Aorta (tissue), 5 donors: ENCODE measurements around the gene C5orf15. TPM values are rescaled to one million over a fixed set of nuclear protein-coding genes. Genes with fewer than 3 reads are reported as not detected.

Experiments
- ATAC-seq: fragments of 200-7000 bp; cut with Tn5 transposase; one replicate; pipeline ENCODE4 v1.9.1; 2022; ENCODE audit warnings: moderate library complexity; ENCODE audit not compliant: low FRiP score
- DNase-seq, 2 donors: peaks; one replicate each; pipeline ENCODE4 v3.0.0-alpha.2; 2020
- H3K27ac ChIP-seq, 2 donors: one replicate each; pipeline ENCODE4 v1.5.1; 2013; ENCODE audit warnings: low read length in 2 of 2, mild to moderate bottlenecking in 2 of 2, moderate library complexity in 2 of 2, control low read depth in 1 of 2, inconsistent platforms in 1 of 2, low read depth in 1 of 2
- H3K27me3 ChIP-seq, 2 donors: one replicate each; pipeline ENCODE4 v1.6.1; 2013; ENCODE audit warnings: control low read depth in 1 of 2, low read length in 1 of 2, mild to moderate bottlenecking in 1 of 2, moderate library complexity in 1 of 2; ENCODE audit not compliant: insufficient read depth in 2 of 2, control insufficient read depth in 1 of 2
- H3K36me3 ChIP-seq, 2 donors: one replicate each; pipeline ENCODE4 v1.6.1; 2013; ENCODE audit warnings: control low read depth in 1 of 2, low read length in 1 of 2, mild to moderate bottlenecking in 1 of 2; ENCODE audit not compliant: insufficient read depth in 2 of 2, control insufficient read depth in 1 of 2
- H3K4me1 ChIP-seq, 2 donors: one replicate each; pipeline ENCODE4 v1.6.1; 2013; ENCODE audit warnings: low read length in 2 of 2, control low read depth in 1 of 2, mild to moderate bottlenecking in 1 of 2, moderate library complexity in 1 of 2; ENCODE audit not compliant: insufficient read depth in 2 of 2, control insufficient read depth in 1 of 2
- H3K4me3 ChIP-seq, 2 donors: one replicate each; pipeline ENCODE4 v1.5.1; 2013; ENCODE audit warnings: low read length in 2 of 2, control low read depth in 1 of 2, mild to moderate bottlenecking in 1 of 2
- H3K9me3 ChIP-seq: one replicate; pipeline ENCODE4 v1.6.1; 2013; ENCODE audit warnings: mild to moderate bottlenecking, low read length; ENCODE audit not compliant: control insufficient read depth
- WGBS, 2 donors: extraction: QIAGEN DNeasy Blood & Tissue Kit; methylation state at CpG; one replicate each; pipeline ENCODE4 v1.1.7; 2013; 5-methylcytosine and 5-hydroxymethylcytosine counted together
- intact Hi-C, 2 donors: fragments of 100-400 bp; cut with DNase I; formaldehyde crosslinking; loops; one replicate each; pipeline versions ENCODE4 v1.14.2 to v1.15.0; 2022
- polyA plus RNA-seq, 2 donors: library from polyadenylated mRNA; stranded (reverse); fragments of 200-250 nt; gene quantifications; one replicate each; pipeline ENCODE4 v1.2.3, GENCODE V29; 2013
- total RNA-seq, 2 donors: library from RNA; stranded (reverse); fragmentation: NEBNext Ultra II Directional; extraction: Animal tissue kit (Norgen Biotek cat#: 25700); gene quantifications; one replicate each; pipeline ENCODE4 v1.2.1, GENCODE V29; 2021
- donor health status: healthy with polysubstance abuse.
- donor health status: Bipolar disorder and iron deficiency.
- donor health status: DM: no; HTN: no; CAD: no.
- donor health status: DM: no; HTN: no; CAD: no.
- donor health status: DM: yes; HTN: yes; CAD: no.

The C5orf15 gene
- total and polyA plus RNA-seq, 4 donors: 18.7 to 34.4 (median 31.4) TPM

DNA sequence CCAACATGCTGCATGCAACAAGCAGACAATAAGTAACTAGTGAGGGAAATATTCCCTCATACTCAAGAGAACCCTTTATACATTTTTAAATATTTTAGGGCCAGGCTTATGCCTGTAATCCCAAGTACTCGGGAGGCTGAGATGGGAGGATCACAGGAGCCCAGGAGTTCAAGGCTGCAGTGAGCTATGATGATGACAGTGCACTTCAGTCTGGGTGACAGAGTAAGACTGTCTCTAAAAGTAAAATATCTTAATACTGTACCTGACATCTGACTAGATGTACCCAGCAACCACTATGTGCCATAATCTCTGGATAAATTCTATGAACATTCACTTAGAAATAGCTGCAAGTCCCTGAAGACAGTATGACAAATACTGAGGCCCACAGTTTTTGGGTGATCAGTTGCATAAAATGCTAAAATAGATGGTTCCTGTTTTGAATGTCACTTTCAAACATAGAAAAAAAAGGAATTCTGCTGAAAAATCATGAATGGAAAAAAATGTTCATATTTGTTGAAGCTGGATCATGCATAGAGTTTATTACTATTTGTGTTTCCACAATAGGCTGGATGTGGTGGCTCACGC, 2.0 kb upstream of the C5orf15 start:
- no peak for ATAC-seq
- Histone ChIP-seq H3K4me3 (no peak overlapping the region), H3K9me3 (no peaks in the 10 kb centered on the region), H3K4me1 (no peaks in the 10 kb centered on the region), H3K36me3 (peaks cover 0 to 11% of the 10 kb centered on the region in 2 donors), H3K27ac (no peak overlapping the region), H3K27me3 (no peaks in the 10 kb centered on the region)
- intact Hi-C loops: loop anchor here in 1 of 2 donors (10.0 kb wide), 1 partner anchor 106 kb away; no protein-coding TSS in a partner anchor
- 75 to 91% methylated on average over 2 of the region's 2 CpGs for WGBS, 2 donors
- no peak for DNase-seq

DNA sequence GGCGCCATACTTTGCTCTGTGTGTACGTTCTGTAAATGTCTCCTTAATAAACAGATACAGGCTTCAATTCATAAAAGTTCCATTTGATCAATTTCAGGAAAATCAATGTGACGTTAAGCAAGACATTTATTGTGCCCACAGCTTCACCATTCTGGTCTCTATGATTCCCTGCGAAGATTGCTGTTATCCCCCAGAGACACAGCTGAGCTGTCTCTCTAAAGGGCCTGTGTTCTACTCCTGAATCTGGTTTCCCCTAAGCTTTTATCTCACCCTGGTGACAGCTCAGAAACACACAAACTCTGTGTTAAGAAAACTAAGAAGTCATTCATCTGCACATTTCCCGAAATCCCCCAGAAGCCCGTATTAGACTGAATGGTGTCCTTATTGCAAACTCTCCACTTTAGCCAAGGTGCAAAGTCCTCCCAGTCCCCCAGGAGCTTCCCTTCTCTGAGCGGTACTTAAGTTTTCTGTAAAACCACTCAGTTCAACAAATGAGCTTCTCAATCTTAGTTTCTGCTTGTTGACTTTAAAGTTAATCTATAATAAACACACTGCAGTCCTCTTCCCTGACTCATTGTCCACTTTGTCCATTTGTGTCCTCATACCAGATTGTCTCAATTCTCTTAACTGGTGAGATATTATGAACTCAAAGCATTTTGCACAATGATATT, 1.4 kb upstream of the C5orf15 start:
- intact Hi-C loops: loop anchor here in 1 of 2 donors (10.0 kb wide), 1 partner anchor 105 kb away; no protein-coding TSS in a partner anchor

DNA sequence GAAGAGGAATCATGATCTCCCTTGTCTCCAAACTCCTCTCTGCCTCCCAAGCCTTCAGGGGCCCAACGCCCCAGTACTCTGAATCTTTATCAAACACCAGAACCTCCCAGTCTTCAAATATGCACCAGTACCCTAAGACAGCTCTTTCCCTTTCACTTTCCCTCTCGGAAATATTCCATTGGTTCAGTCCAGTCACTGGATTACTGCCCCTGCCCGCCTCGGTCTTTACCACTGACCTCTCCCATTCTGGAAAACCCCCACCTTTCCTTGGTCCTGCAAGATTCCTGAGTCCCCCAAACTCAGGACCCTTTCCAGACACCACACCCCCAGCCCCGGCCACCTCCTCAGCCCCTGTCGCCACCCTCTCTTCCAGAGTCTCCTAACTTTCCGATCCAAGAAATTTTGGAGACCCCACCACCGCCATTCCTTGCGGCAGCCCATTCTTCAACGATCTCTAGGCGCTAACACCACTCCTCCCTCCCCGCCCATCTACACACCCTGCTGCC, 674 bp downstream of the C5orf15 start:
- peak; percentile 64 for ATAC-seq
- no peak for DNase-seq
- H3K9me3 ChIP-seq: no peaks in the 10 kb centered on the region
- no peaks in the 10 kb centered on the region for H3K27me3 ChIP-seq
- WGBS, 2 donors: 0 to 2% methylated on average over 12 of the region's 12 CpGs
- H3K27ac ChIP-seq: peak overlapping the region; percentile 76 to 86
- peaks cover 0 to 3% of the 10 kb centered on the region in 2 donors for H3K36me3 ChIP-seq
- intact Hi-C loops: loop anchor here (1.0 kb wide), 2 partner anchors 14 to 37 kb away; partner anchors contain the start of gene VDAC1 (in 1 of the 2)
- peak overlapping the region; percentile 50 for H3K4me3 ChIP-seq
- H3K4me1 ChIP-seq: peaks cover 0 to 3% of the 10 kb centered on the region in 2 donors

More for the DNA sequence above, 1.4 kb upstream of the C5orf15 start:
- Histone ChIP-seq H3K27ac (no peak overlapping the region), H3K9me3 (no peaks in the 10 kb centered on the region), H3K36me3 (peaks cover 0 to 8% of the 10 kb centered on the region in 2 donors), H3K4me1 (peaks cover 0 to 2% of the 10 kb centered on the region in 2 donors), H3K4me3 (no peak overlapping the region), H3K27me3 (no peaks in the 10 kb centered on the region)
- DNase-seq (no peak), ATAC-seq (no peak)
- 80 to 81% methylated on average over 7 of the region's 7 CpGs for WGBS, 2 donors

DNA sequence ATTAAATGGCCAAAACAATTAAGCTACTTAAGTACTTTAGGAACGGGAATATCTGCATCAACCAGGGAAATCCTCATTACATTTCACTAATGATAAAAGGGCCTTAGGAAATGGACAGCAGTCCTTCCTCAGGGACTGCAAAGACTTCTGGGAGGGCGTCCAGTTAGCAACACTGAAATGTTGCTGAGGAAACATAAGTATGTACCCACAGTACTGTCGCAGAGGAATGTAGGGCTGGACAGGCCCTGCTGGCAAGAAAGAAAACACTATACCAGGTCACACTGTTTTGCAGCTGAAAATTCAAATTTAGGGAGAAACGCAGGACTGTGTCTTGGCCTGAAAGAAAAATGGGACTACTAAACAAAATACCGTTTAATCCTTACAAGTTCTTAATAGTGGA, 1.3 kb downstream of the C5orf15 start:
- ATAC-seq (no peak), DNase-seq (no peak)
- H3K36me3 ChIP-seq: peaks cover 0 to 3% of the 10 kb centered on the region in 2 donors
- H3K27ac ChIP-seq: no peak overlapping the region
- H3K4me3 ChIP-seq: no peak overlapping the region
- H3K4me1 ChIP-seq: peaks cover 0 to 9% of the 10 kb centered on the region in 2 donors
- 30 to 32% methylated on average over 5 of the region's 5 CpGs for WGBS, 2 donors
- intact Hi-C loops: no loop called here
- H3K9me3 ChIP-seq: no peaks in the 10 kb centered on the region
- no peaks in the 10 kb centered on the region for H3K27me3 ChIP-seq

DNA sequence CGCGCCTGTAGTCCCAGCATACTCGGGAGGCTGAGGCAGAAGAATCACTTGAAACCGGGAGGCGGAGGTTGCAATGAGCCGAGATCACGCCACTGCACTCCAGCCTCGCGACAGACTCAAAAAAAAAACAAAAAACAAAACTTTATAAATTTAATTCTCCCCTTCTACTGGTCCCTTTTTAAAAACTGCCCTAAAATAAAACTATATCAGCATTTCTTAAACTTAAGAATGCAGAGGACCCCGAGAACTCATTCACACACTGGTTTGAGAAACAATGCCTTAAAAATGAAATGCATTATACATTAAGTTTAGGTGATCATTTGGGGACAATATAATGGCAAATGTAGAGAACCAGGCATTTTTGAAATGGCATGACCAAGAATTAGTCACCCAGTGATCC, 2.3 kb downstream of the C5orf15 start:
- intact Hi-C loops: no loop called here
- 94 to 98% methylated on average over 10 of the region's 10 CpGs for WGBS, 2 donors
- H3K27ac ChIP-seq: no peak overlapping the region
- H3K27me3 ChIP-seq: no peaks in the 10 kb centered on the region
- ATAC-seq (no peak), DNase-seq (no peak)
- H3K4me1 ChIP-seq: peaks cover 0 to 10% of the 10 kb centered on the region in 2 donors
- H3K36me3 ChIP-seq: no peaks in the 10 kb centered on the region
- H3K4me3 ChIP-seq: no peak overlapping the region
- H3K9me3 ChIP-seq: no peaks in the 10 kb centered on the region

DNA sequence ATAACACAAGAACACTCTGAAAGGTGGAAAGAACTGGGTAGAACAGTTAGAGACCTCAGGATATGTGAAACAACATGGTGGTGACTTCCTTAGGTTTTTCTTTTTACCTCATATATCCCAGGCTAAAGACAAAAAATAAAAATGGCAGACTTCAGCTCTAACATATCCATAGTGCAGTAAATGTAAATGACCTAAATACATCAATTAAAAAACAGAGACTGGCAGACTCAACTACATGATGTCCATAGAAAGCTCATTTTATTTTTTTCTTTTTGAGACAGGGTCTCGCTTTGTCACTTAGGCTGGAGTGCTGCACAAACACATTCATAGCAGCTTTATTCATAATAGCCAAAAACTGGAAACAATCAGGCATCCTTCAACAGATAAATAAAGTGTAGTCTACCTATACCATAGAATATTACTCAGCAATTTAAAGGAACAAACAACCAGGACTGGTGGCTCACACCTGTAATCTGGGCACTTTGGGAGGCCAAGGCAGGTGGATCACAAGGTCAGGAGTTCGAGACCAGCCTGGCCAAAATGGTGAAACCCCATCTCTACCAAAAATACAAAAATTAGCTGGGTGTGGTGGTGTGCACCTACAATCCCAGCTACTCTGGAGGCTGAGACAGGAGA, 4.8 kb downstream of the C5orf15 start:
- intact Hi-C loops: no loop called here
- H3K4me1 ChIP-seq: peaks cover 0 to 10% of the 10 kb centered on the region in 2 donors
- no peaks in the 10 kb centered on the region for H3K27me3 ChIP-seq
- no peak for ATAC-seq
- H3K9me3 ChIP-seq: no peaks in the 10 kb centered on the region
- H3K36me3 ChIP-seq: no peaks in the 10 kb centered on the region
- H3K4me3 ChIP-seq: no peak overlapping the region
- DNase-seq: no peak
- H3K27ac ChIP-seq: no peak overlapping the region
- 96 to 97% methylated on average over 2 of the region's 2 CpGs for WGBS, 2 donors

DNA sequence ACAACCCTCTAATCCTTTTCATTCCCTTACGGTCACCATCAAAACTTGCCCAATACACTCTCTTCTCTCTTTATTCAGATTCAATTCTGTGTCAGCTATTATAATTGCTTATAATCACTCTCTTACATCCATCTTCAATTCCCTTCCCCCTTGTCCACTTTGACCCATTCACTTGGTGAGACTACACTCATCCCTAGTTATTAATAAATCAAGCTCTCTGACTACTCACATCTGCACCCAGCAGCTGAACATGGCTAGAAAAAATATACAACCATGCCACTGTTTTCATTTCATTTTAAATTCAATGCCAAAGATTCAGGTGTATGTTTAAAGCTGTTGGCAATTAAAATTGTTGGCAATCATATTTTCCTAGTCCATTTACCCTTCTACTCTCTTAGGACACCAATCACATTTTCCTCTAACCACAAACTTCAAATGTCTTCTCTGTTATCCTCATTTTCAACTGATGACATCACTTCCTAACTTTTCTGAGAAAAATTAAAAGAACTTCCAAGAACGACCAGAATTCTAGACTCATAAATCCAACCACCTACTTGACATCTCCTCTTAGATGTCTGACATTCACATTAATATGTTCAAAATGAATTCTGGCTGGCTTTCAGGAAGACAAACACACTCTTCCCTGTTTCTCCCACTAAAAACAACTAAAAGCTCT, 5.5 kb downstream of the C5orf15 start:
- H3K36me3 ChIP-seq: no peaks in the 10 kb centered on the region
- ATAC-seq: no peak
- intact Hi-C loops: no loop called here

DNA sequence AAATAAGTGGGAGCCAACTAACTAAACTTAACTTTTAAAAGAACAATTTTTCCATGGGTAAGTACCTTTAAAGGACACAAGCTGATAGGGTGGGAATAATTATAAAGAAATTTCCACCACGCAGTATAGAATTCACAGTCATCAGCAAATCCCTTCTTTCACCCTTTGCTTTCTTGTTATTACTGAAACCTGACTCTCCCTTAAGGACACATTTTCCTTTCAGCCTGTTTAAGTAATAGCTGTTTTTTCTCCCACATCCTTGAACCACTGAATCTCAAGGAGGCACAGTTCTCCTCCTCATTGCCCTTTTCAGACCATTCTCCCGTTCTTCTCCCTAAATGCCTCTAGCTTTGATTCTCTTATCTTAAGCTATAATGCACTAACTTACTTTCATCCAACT, 6.3 kb downstream of the C5orf15 start:
- Histone ChIP-seq H3K27ac (no peak overlapping the region), H3K27me3 (no peaks in the 10 kb centered on the region)
- no peak for ATAC-seq

More for the DNA sequence above, 5.5 kb downstream of the C5orf15 start:
- Histone ChIP-seq H3K27me3 (no peaks in the 10 kb centered on the region), H3K27ac (peak overlapping the region in 1 of 2 donors; percentile 49), H3K4me3 (no peak overlapping the region), H3K4me1 (peaks cover 0 to 10% of the 10 kb centered on the region in 2 donors), H3K9me3 (no peaks in the 10 kb centered on the region)
- 48 to 49% methylated on average over 2 of the region's 2 CpGs for WGBS, 2 donors
- no peak for DNase-seq

More for the DNA sequence above, 6.3 kb downstream of the C5orf15 start:
- H3K4me1 ChIP-seq: peaks cover 0 to 10% of the 10 kb centered on the region in 2 donors
- H3K9me3 ChIP-seq: no peaks in the 10 kb centered on the region
- intact Hi-C loops: no loop called here
- WGBS, 2 donors: 79 to 86% methylated on average over 2 of the region's 2 CpGs
- no peaks in the 10 kb centered on the region for H3K36me3 ChIP-seq
- no peak overlapping the region for H3K4me3 ChIP-seq
- no peak for DNase-seq
